HG02678 (cell line): ENCODE measurements around the gene PHACTR2.

Experiments used
- ATAC-seq: cut with Tn5 transposase; IDR thresholded peaks from one replicate; pipeline ENCODE4 v1.9.1; 2021; ENCODE audit warnings: mild to moderate bottlenecking, moderate library complexity; ENCODE audit not compliant: unreplicated experiment

PHACTR2 gene

GRCh38 chr6:143674483-143675381, 3.0 kb upstream of the PHACTR2 start:
- no peak for ATAC-seq

GRCh38 chr6:143675382-143675900, 2.3 kb upstream of the PHACTR2 start:
- no peak for ATAC-seq

GRCh38 chr6:143675946-143676345, 1.8 kb upstream of the PHACTR2 start:
- no peak for ATAC-seq

GRCh38 chr6:143676437-143677045, 1.2 kb upstream of the PHACTR2 start:
- no peak for ATAC-seq

GRCh38 chr6:143677577-143677890, 231 bp upstream of the PHACTR2 start:
- peak; percentile 26 for ATAC-seq

- no peak for ATAC-seq
Measured at GRCh38 chr6:143679041-143679440, 1.3 kb downstream of the PHACTR2 start.

GRCh38 chr6:143680141-143680540, 2.4 kb downstream of the PHACTR2 start:
- no peak for ATAC-seq

GRCh38 chr6:143682805-143683204, 5.0 kb downstream of the PHACTR2 start:
- no peak for ATAC-seq

GRCh38 chr6:143684486-143684885, 6.7 kb downstream of the PHACTR2 start:
- no peak for ATAC-seq

GRCh38 chr6:143685653-143686052, 7.9 kb downstream of the PHACTR2 start:
- ATAC-seq = no peak

GRCh38 chr6:143687591-143687990, 9.8 kb downstream of the PHACTR2 start:
- ATAC-seq = no peak

GRCh38 chr6:143688681-143689080, 10.9 kb downstream of the PHACTR2 start:
- ATAC-seq = no peak

GRCh38 chr6:143689852-143690251, 12.1 kb downstream of the PHACTR2 start:
- ATAC-seq = no peak

GRCh38 chr6:143691155-143691554, 13.4 kb downstream of the PHACTR2 start:
- ATAC-seq = no peak

- no peak for ATAC-seq
Measured at GRCh38 chr6:143691900-143692636, 14.3 kb downstream of the PHACTR2 start.

- ATAC-seq = no peak
Measured at GRCh38 chr6:143692696-143693095, 14.9 kb downstream of the PHACTR2 start.

GRCh38 chr6:143694013-143694412, 16.2 kb downstream of the PHACTR2 start:
- ATAC-seq = no peak

GRCh38 chr6:143694560-143694959, 16.8 kb downstream of the PHACTR2 start:
- no peak for ATAC-seq

GRCh38 chr6:143695130-143695968, 17.6 kb downstream of the PHACTR2 start:
- no peak for ATAC-seq

- ATAC-seq = no peak
Measured at GRCh38 chr6:143695969-143696663, 18.4 kb downstream of the PHACTR2 start.
